D341Med (cell line): Measurements from ENCODE around the gene ENAM.
"Not testable (repeated sequence)": the region's sequence is repeated elsewhere in the genome, so short reads cannot be mapped to it uniquely, and the experiment has no call there.

Source experiments
- DNase-seq: peaks from one replicate; pipeline ENCODE4 v3.0.0; 2012; ENCODE audit warnings: low spot score

Gene ENAM

GRCh38 chr4:70676554-70677090 lies 48.1 kb downstream of the ENAM start:
- no peak for DNase-seq

GRCh38 chr4:70678383-70678999 lies 49.9 kb downstream of the ENAM start:
- DNase-seq: no peak

- DNase-seq: no peak
Measured at GRCh38 chr4:70680934-70681333, 52.4 kb downstream of the ENAM start.

- DNase-seq: no peak
Measured at GRCh38 chr4:70681704-70682103, 53.2 kb downstream of the ENAM start.

- not testable (repeated sequence) for DNase-seq
Measured at GRCh38 chr4:70682142-70682541, 53.6 kb downstream of the ENAM start.

- no peak for DNase-seq
Measured at GRCh38 chr4:70687392-70687791, 58.8 kb downstream of the ENAM start.

GRCh38 chr4:70687821-70688794 lies 59.6 kb downstream of the ENAM start, which contains the start of gene UTP3:
Gene UTP3 (plus strand): TSS chr4:70688532. CDS start chr4:70688678, 146 bp downstream.
- peak; percentile 94 for DNase-seq

- DNase-seq: no peak
Measured at GRCh38 chr4:70688795-70689231, 60.3 kb downstream of the ENAM start.

- no peak for DNase-seq
Measured at GRCh38 chr4:70691661-70692060, 63.1 kb downstream of the ENAM start.

GRCh38 chr4:70694633-70695032 lies 66.1 kb downstream of the ENAM start:
- DNase-seq: not testable (repeated sequence)
